B cell (primary cell): ENCODE data around the gene GRID1. TPM values are rescaled to one million over a fixed set of nuclear protein-coding genes. Genes with fewer than 3 reads are reported as not detected.

Experiments used
- ATAC-seq: fragments of 200-7000 bp; cut with Tn5 transposase; one replicate; pipeline ENCODE4 v1.10.0; 2021; ENCODE audit warnings: low read depth, mild to moderate bottlenecking, moderate number of reproducible peaks, moderate library complexity
- CTCF ChIA-PET: fragments of 350-600 bp; sonication (Branson Sonifier 250); formaldehyde crosslinking; loops from one replicate; lab custom pipeline; 2021; ENCODE audit warnings: antibody characterized with exemption, inconsistent platforms; lab: Charles Lee
- POLR2A ChIA-PET: fragments of 350-600 bp; sonication (Branson Sonifier 250); formaldehyde crosslinking; loops from one replicate; lab custom pipeline; 2021; ENCODE audit warnings: antibody characterized with exemption; lab: Charles Lee
- DNase-seq: peaks from one replicate; pipeline ENCODE4 v3.0.0; 2013
- H2AFZ ChIP-seq: 2 replicates; pipeline ENCODE4 v1.6.1; 2012; ENCODE audit warnings: mild to moderate bottlenecking, low read depth, low read length; ENCODE audit not compliant: insufficient read depth, poor library complexity, severe bottlenecking
- H3K27ac ChIP-seq, 2 donors: 1 replicate in 1 of 2; 2 replicates in 1 of 2; pipeline ENCODE4 v1.5.1; 2012 to 2013; ENCODE audit warnings: low read length in 2 of 2, mild to moderate bottlenecking in 2 of 2, moderate library complexity in 1 of 2
- H3K27me3 ChIP-seq, 4 experiments: fragments of 200-600 bp in 1 of 4; sonication (generic) in 1 of 4; replicated peaks in 1 of 4; 1 replicate in 2 of 4; 2 replicates in 2 of 4; pipeline versions ENCODE4 v1.6.1 to v1.7.0; 2013 to 2016; ENCODE audit warnings: low read length in 3 of 4, mild to moderate bottlenecking in 2 of 4, mixed read lengths in 1 of 4, moderate library complexity in 1 of 4; ENCODE audit not compliant: insufficient read depth in 4 of 4, control insufficient read depth in 3 of 4; ENCODE audit errors: control extremely low read depth in 1 of 4
- H3K36me3 ChIP-seq, 2 experiments: replicated peaks in 1 of 2; 1 replicate in 1 of 2; 2 replicates in 1 of 2; pipeline versions ENCODE4 v1.6.1 to v1.7.1; 2013; ENCODE audit warnings: low read length in 1 of 2; ENCODE audit not compliant: insufficient read depth in 2 of 2, control insufficient read depth in 1 of 2; ENCODE audit errors: control extremely low read depth in 1 of 2, extremely low read depth in 1 of 2
- H3K4me1 ChIP-seq, 2 donors: fragments of 200-600 bp in 1 of 2; sonication (generic) in 1 of 2; 1 replicate in 1 of 2; 2 replicates in 1 of 2; pipeline versions ENCODE4 v1.5.1 to v1.6.1; 2013 to 2017; ENCODE audit warnings: low read length in 2 of 2; ENCODE audit not compliant: control insufficient read depth in 2 of 2, insufficient read depth in 2 of 2
- H3K4me2 ChIP-seq: replicated peaks from 2 replicates; pipeline ENCODE3; 2012; ENCODE audit warnings: mild to moderate bottlenecking, low read depth, low read length; ENCODE audit not compliant: poor library complexity, severe bottlenecking
- H3K4me3 ChIP-seq, 5 experiments: fragments of 200-600 bp in 1 of 5; sonication (generic) in 1 of 5; 1 replicate in 3 of 5; 2 replicates in 2 of 5; pipeline versions ENCODE4 v1.5.1 to v1.7.0; 2011 to 2016; ENCODE audit warnings: low read length in 4 of 5, mild to moderate bottlenecking in 4 of 5, low read depth in 2 of 5, control low read depth in 1 of 5, moderate library complexity in 1 of 5; ENCODE audit not compliant: insufficient read depth in 1 of 5; ENCODE audit errors: control extremely low read depth in 1 of 5, extremely low read depth in 1 of 5
- H3K79me2 ChIP-seq: fragments of 200-600 bp; sonication (generic); one replicate; pipeline ENCODE4 v1.6.0; 2016; ENCODE audit warnings: low read length; ENCODE audit not compliant: control insufficient read depth, insufficient read depth
- H3K9ac ChIP-seq: fragments of 200-600 bp; sonication (generic); 2 replicates; pipeline ENCODE4 v1.6.1; 2017; ENCODE audit warnings: mild to moderate bottlenecking, low read length, moderate library complexity
- H3K9me3 ChIP-seq, 3 donors: one replicate each; pipeline versions ENCODE4 v1.6.1 to v1.7.1; 2013; ENCODE audit warnings: low read length in 2 of 3; ENCODE audit not compliant: control insufficient read depth in 2 of 3, insufficient read depth in 1 of 3; ENCODE audit errors: control extremely low read depth in 1 of 3
- H4K20me1 ChIP-seq: 2 replicates; pipeline ENCODE4 v1.6.0; 2012; ENCODE audit warnings: mild to moderate bottlenecking, low read length; ENCODE audit not compliant: insufficient read depth, control insufficient read depth, poor library complexity, severe bottlenecking
- H3K27ac Mint-ChIP-seq: one replicate; pipeline ENCODE4 v1.8.0; 2021; ENCODE audit warnings: mixed read lengths
- H3K27me3 Mint-ChIP-seq: one replicate; pipeline ENCODE4 v1.8.0; 2021; ENCODE audit warnings: mixed read lengths
- H3K4me1 Mint-ChIP-seq: one replicate; pipeline ENCODE4 v1.8.0; 2021; ENCODE audit warnings: mixed read lengths
- H3K4me3 Mint-ChIP-seq: one replicate; pipeline ENCODE4 v1.8.0; 2021; ENCODE audit warnings: mixed read lengths
- H3K9me3 Mint-ChIP-seq: one replicate; pipeline ENCODE4 v1.8.0; 2022; ENCODE audit warnings: mixed read lengths; ENCODE audit not compliant: insufficient read depth
- CTCF ChIP-seq: fragments of 200-600 bp; IDR thresholded peaks from one replicate; pipeline ENCODE4 v1.8.0; 2022; ENCODE audit warnings: antibody characterized with exemption, mild to moderate bottlenecking
- EZH2 ChIP-seq: IDR thresholded peaks from 2 replicates; pipeline ENCODE4 v1.6.1; 2012; ENCODE audit warnings: borderline replicate concordance, low read depth, mild to moderate bottlenecking, moderate library complexity, low read length; ENCODE audit not compliant: insufficient read depth, poor library complexity, severe bottlenecking
- WGBS: methylation state at CpG from one replicate; pipeline ENCODE4 v1.1.5; 2013; ENCODE audit warnings: missing lambda C conversion rate; ENCODE audit not compliant: insufficient coverage; 5-methylcytosine and 5-hydroxymethylcytosine counted together
- intact Hi-C: fragments of 100-400 bp; cut with micrococcal nuclease; formaldehyde crosslinking; loops from one replicate; pipeline ENCODE4 v1.10.0; 2022
- polyA plus RNA-seq: library from polyadenylated mRNA; depleted of rRNA; stranded (reverse); fragments of >200 nt; gene quantifications from 2 replicates; pipeline ENCODE4 v1.2.3, GENCODE V29; 2012
- total RNA-seq, 2 donors: library from RNA; stranded (reverse); fragments of 120-200 nt in 1 of 2; gene quantifications; 1 replicate in 1 of 2; 2 replicates in 1 of 2; pipeline versions ENCODE4 v1.2.3 to v1.2.4, GENCODE V29; 2013 to 2022

GRID1 gene
- total and polyA plus RNA-seq, 2 donors (not counting 1 experiment from before 2014, with no cell fraction given): not detected

DNA sequence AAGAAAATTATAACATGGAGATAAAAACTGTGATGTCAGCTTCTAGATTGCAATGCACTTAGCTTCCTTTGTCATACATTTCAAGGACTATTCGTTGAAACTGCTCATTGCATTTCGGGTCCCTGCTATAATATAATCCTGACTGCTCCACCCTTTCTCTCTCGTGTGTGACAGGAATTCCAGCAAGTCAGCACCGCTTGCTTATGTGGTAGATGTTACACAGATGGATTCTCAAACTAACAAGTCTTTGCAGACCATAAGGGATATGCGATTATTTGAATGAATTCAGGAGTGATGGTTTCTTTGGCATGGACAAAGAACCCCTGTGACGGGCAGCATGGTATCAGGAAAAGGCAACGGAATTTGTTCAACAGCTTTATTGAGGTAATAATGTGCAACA lies 184.0 kb downstream of the GRID1 start:
- ATAC-seq (no peak), DNase-seq (no peak)
- WGBS: 90% methylated on average over 2 of the region's 7 CpGs
- ChIA-PET POLR2A (no interaction called here), CTCF (no interaction called here)
- H2AFZ ChIP-seq: no peak overlapping the region
- Mint-ChIP-seq H3K9me3 (no peaks in the 10 kb centered on the region), H3K4me1 (no peaks in the 10 kb centered on the region), H3K4me3 (no peak overlapping the region), H3K27ac (no peak overlapping the region), H3K27me3 (peaks cover 6% of the 10 kb centered on the region)
- H3K4me2 ChIP-seq: no peak overlapping the region
- no peak overlapping the region for H3K9ac ChIP-seq
- H3K36me3 ChIP-seq: no peaks in the 10 kb centered on the region
- no peak overlapping the region for H3K4me3 ChIP-seq
- TF ChIP-seq EZH2: no peak
- no peak for TF ChIP-seq CTCF
- H3K79me2 ChIP-seq: no peaks in the 10 kb centered on the region
- no peak overlapping the region for H3K27ac ChIP-seq
- no peaks in the 10 kb centered on the region for H3K27me3 ChIP-seq
- no peaks in the 10 kb centered on the region for H3K4me1 ChIP-seq
- H3K9me3 ChIP-seq: no peaks in the 10 kb centered on the region
- H4K20me1 ChIP-seq: no peaks in the 10 kb centered on the region
- intact Hi-C loops: no loop called here

DNA sequence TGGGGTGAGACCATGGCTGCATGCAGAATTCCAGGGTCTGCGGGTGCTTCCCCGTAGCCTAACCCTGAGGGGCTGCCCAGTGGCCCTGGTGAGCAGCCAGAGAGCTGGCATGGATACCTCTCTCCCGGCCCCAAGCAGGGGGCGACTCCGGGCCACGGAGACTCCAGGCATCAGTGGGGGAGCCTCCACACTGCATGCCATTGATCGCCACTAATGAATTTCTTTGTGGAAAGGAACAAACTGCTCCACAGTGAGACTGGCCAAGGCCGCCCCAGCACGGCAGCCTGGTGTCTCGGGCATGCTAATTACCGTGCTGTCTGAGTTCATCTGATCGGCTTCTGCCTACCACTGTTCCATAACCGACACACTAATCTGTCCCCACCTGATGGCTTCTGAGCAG lies 184.4 kb downstream of the GRID1 start:
- intact Hi-C loops: no loop called here
- Histone ChIP-seq H3K4me1 (no peaks in the 10 kb centered on the region), H2AFZ (no peak overlapping the region), H3K9ac (no peak overlapping the region), H3K27me3 (no peaks in the 10 kb centered on the region), H3K79me2 (no peaks in the 10 kb centered on the region), H3K4me2 (no peak overlapping the region), H3K4me3 (no peak overlapping the region), H3K9me3 (no peaks in the 10 kb centered on the region), H4K20me1 (no peaks in the 10 kb centered on the region), H3K27ac (no peak overlapping the region), H3K36me3 (no peaks in the 10 kb centered on the region)
- Mint-ChIP-seq H3K9me3 (no peaks in the 10 kb centered on the region), H3K4me1 (no peaks in the 10 kb centered on the region), H3K27me3 (peaks cover 3% of the 10 kb centered on the region), H3K27ac (no peak overlapping the region), H3K4me3 (no peak overlapping the region)
- CTCF ChIA-PET: no interaction called here
- ATAC-seq: no peak
- no peak for DNase-seq
- no peak for TF ChIP-seq CTCF
- no peak for TF ChIP-seq EZH2
- POLR2A ChIA-PET: no interaction called here
- WGBS: 88% methylated on average over 9 of the region's 13 CpGs
